Ishikawa (cell line): ENCODE data around the gene MAP1B.

Source experiments
- CEBPB ChIP-seq: IDR thresholded peaks from 2 replicates; pipeline ENCODE4 v1.6.1; 2012
- CREB1 ChIP-seq: IDR thresholded peaks from 2 replicates; pipeline ENCODE4 v1.6.1; 2012; ENCODE audit warnings: low read depth
- EP300 ChIP-seq: IDR thresholded peaks from 2 replicates; pipeline ENCODE4 v1.6.1; 2012; ENCODE audit warnings: borderline replicate concordance
- FOXM1 ChIP-seq: IDR thresholded peaks from 2 replicates; pipeline ENCODE4 v1.6.1; 2012; ENCODE audit warnings: low read depth, borderline replicate concordance
- NFIC ChIP-seq: IDR thresholded peaks from 2 replicates; pipeline ENCODE4 v1.6.1; 2012
- RAD21 ChIP-seq: IDR thresholded peaks from 2 replicates; pipeline ENCODE4 v1.6.1; 2012; ENCODE audit warnings: low read depth
- TAF1 ChIP-seq: IDR thresholded peaks from 2 replicates; pipeline ENCODE4 v1.6.1; 2012; ENCODE audit warnings: low read depth, mild to moderate bottlenecking
- TCF12 ChIP-seq: IDR thresholded peaks from 2 replicates; pipeline ENCODE4 v1.6.1; 2012; ENCODE audit warnings: low read depth
- TEAD4 ChIP-seq: IDR thresholded peaks from 2 replicates; pipeline ENCODE4 v1.6.1; 2012
- YY1 ChIP-seq: IDR thresholded peaks from 2 replicates; pipeline ENCODE4 v1.6.1; 2012; ENCODE audit warnings: low read depth
- ZBTB7A ChIP-seq: IDR thresholded peaks from 2 replicates; pipeline ENCODE4 v1.6.1; 2012; ENCODE audit warnings: low read depth
- TF ChIP-seq, protein P1 (sequence below): IDR thresholded peaks from 2 replicates; pipeline ENCODE4 v1.6.1; 2012
- TF ChIP-seq, protein P2 (sequence below): IDR thresholded peaks from 2 replicates; pipeline ENCODE4 v1.6.1; 2012; ENCODE audit warnings: low read depth, mild to moderate bottlenecking
- TF ChIP-seq, protein P3 (sequence below): IDR thresholded peaks from 2 replicates; pipeline ENCODE4 v1.6.1; 2012

DNA sequence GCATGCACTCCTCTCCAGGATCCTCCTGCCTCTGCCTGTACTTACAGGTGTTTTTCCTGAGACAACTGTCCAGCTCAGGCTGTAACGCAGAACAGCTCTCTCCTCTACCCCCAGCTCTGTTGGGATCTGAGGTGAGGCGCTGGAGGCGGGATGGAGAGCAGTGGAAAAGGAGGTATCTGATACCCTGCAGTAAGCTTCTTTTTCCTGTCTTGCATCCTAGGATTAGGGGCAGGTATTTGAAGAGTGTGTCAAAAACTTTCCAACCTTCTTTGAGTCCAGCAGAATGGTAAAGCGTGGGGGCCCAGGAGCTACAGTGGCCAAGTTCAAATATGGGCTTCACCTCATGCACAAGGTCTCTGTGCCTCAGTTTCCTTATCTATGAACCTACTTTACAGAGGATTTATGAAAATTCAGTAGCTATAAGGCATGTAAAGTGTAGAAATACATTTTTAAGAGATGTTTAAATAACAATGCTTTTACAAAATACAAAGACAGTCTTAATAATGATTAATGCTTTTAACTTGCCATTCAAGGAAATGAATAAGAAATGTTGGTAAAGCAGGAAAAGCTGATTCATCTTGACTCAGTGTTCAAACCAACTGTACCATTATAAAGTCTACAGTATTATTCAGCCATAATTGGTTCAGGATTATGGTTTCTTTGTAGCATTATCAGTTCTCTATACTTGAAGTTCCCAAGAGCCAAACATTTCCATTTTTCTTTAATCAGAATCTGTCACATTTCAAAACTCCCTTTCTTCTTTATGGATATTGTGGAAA lies 26.1 kb downstream of the MAP1B start:
- TF ChIP-seq TCF12 (no peak), EP300 (no peak), NFIC (no peak), TEAD4 (no peak), YY1 (no peak), FOXM1 (no peak), TAF1 (no peak), RAD21 (no peak), CEBPB (no peak), CREB1 (no peak), ZBTB7A (no peak)
- TF ChIP-seq, protein P1, sequence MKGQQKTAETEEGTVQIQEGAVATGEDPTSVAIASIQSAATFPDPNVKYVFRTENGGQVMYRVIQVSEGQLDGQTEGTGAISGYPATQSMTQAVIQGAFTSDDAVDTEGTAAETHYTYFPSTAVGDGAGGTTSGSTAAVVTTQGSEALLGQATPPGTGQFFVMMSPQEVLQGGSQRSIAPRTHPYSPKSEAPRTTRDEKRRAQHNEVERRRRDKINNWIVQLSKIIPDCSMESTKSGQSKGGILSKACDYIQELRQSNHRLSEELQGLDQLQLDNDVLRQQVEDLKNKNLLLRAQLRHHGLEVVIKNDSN = no peak
- TF ChIP-seq, protein P2, sequence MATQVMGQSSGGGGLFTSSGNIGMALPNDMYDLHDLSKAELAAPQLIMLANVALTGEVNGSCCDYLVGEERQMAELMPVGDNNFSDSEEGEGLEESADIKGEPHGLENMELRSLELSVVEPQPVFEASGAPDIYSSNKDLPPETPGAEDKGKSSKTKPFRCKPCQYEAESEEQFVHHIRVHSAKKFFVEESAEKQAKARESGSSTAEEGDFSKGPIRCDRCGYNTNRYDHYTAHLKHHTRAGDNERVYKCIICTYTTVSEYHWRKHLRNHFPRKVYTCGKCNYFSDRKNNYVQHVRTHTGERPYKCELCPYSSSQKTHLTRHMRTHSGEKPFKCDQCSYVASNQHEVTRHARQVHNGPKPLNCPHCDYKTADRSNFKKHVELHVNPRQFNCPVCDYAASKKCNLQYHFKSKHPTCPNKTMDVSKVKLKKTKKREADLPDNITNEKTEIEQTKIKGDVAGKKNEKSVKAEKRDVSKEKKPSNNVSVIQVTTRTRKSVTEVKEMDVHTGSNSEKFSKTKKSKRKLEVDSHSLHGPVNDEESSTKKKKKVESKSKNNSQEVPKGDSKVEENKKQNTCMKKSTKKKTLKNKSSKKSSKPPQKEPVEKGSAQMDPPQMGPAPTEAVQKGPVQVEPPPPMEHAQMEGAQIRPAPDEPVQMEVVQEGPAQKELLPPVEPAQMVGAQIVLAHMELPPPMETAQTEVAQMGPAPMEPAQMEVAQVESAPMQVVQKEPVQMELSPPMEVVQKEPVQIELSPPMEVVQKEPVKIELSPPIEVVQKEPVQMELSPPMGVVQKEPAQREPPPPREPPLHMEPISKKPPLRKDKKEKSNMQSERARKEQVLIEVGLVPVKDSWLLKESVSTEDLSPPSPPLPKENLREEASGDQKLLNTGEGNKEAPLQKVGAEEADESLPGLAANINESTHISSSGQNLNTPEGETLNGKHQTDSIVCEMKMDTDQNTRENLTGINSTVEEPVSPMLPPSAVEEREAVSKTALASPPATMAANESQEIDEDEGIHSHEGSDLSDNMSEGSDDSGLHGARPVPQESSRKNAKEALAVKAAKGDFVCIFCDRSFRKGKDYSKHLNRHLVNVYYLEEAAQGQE = no peak
- TF ChIP-seq, protein P3, sequence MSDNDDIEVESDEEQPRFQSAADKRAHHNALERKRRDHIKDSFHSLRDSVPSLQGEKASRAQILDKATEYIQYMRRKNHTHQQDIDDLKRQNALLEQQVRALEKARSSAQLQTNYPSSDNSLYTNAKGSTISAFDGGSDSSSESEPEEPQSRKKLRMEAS = no peak
